CD4-positive, alpha-beta T cell treated with Interleukin-17A for 4 hours (primary cell): Measurements from ENCODE around the gene NDRG2.

ENCODE experiments used
- DNase-seq: peaks from one replicate; pipeline ENCODE4 v3.0.0-alpha.2; 2020; ENCODE audit warnings: mixed read lengths

NDRG2 gene

GRCh38 chr14:21024585-21025370 is at the start of gene NDRG2:
Gene NDRG2, minus strand, starts transcription at chr14:21025061. Its CDS starts 1,746 bp downstream, at chr14:21023315.
- peak; percentile 90 for DNase-seq

GRCh38 chr14:21073921-21074320 is 49.1 kb upstream of the NDRG2 start:
- no peak for DNase-seq

- no peak for DNase-seq
Observed at GRCh38 chr14:21072781-21073339, 48.0 kb upstream of the NDRG2 start.

GRCh38 chr14:21072031-21072473 is 47.2 kb upstream of the NDRG2 start:
- DNase-seq, result no peak

GRCh38 chr14:21071225-21072030 is 46.6 kb upstream of the NDRG2 start:
- DNase-seq, result peak; percentile 69

GRCh38 chr14:21070610-21071224 is 45.9 kb upstream of the NDRG2 start:
- DNase-seq, result peak; percentile 32

GRCh38 chr14:21070083-21070609 is 45.3 kb upstream of the NDRG2 start, which contains the start of gene ARHGEF40:
Gene ARHGEF40, plus strand, starts transcription at chr14:21070304. Its CDS starts 93 bp downstream, at chr14:21070397.
- DNase-seq, result peak; percentile 51

- peak; percentile 14 for DNase-seq
Observed at GRCh38 chr14:21069388-21070082, 44.7 kb upstream of the NDRG2 start.

GRCh38 chr14:21068521-21069387 is 43.9 kb upstream of the NDRG2 start:
- DNase-seq, result peak; percentile 70

- peak; percentile 29 for DNase-seq
Observed at GRCh38 chr14:21066882-21067502, 42.1 kb upstream of the NDRG2 start.

GRCh38 chr14:21063479-21063878 is 38.6 kb upstream of the NDRG2 start:
- no peak for DNase-seq

- DNase-seq, result no peak
Observed at GRCh38 chr14:21061347-21061668, 36.4 kb upstream of the NDRG2 start.

- no peak for DNase-seq
Observed at GRCh38 chr14:21060614-21061346, 35.9 kb upstream of the NDRG2 start.

GRCh38 chr14:21059842-21060613 is 35.2 kb upstream of the NDRG2 start:
- no peak for DNase-seq

- DNase-seq, result no peak
Observed at GRCh38 chr14:21058903-21059302, 34.0 kb upstream of the NDRG2 start.

- DNase-seq, result no peak
Observed at GRCh38 chr14:21057803-21058675, 33.2 kb upstream of the NDRG2 start, which contains the start of gene RNASE8. Gene RNASE8, plus strand, starts transcription at chr14:21057822. Its CDS starts 71 bp downstream, at chr14:21057893.

GRCh38 chr14:21056520-21057163 is 31.8 kb upstream of the NDRG2 start:
- DNase-seq, result no peak
